Esophagus (tissue), 2 donors: ENCODE results near the gene NOXA1. TPM values are rescaled to one million over a fixed set of nuclear protein-coding genes. Genes with fewer than 3 reads are reported as not detected.
A peak's percentile ranks its signal among the peaks of the same experiment; 100 is the strongest.
"Not testable (repeated sequence)": the region's sequence is repeated elsewhere in the genome, so short reads cannot be mapped to it uniquely, and the experiment has no call there.

Source experiments
- H3K27ac ChIP-seq, 2 donors: one replicate each; pipeline ENCODE4 v1.5.1; 2013; ENCODE audit warnings: low read depth in 2 of 2, mild to moderate bottlenecking in 2 of 2, inconsistent platforms in 1 of 2, low read length in 1 of 2, moderate library complexity in 1 of 2
- H3K27me3 ChIP-seq, 2 donors: one replicate each; pipeline ENCODE4 v1.6.1; 2013; ENCODE audit warnings: low read length in 2 of 2, control low read depth in 1 of 2, mild to moderate bottlenecking in 1 of 2; ENCODE audit not compliant: insufficient read depth in 2 of 2, control insufficient read depth in 1 of 2
- H3K36me3 ChIP-seq, 2 donors: one replicate each; pipeline ENCODE4 v1.6.1; 2013; ENCODE audit warnings: low read length in 1 of 2; ENCODE audit not compliant: control insufficient read depth in 2 of 2, insufficient read depth in 2 of 2
- H3K4me1 ChIP-seq, 2 donors: one replicate each; pipeline ENCODE4 v1.6.1; 2013; ENCODE audit warnings: low read length in 1 of 2; ENCODE audit not compliant: control insufficient read depth in 2 of 2, insufficient read depth in 2 of 2
- H3K4me3 ChIP-seq, 2 donors: one replicate each; pipeline ENCODE4 v1.5.1; 2013; ENCODE audit warnings: low read length in 2 of 2, mild to moderate bottlenecking in 2 of 2, low read depth in 1 of 2, moderate library complexity in 1 of 2
- H3K9me3 ChIP-seq, 2 donors: one replicate each; pipeline ENCODE4 v1.6.1; 2013; ENCODE audit warnings: mild to moderate bottlenecking in 2 of 2, low read depth in 1 of 2, low read length in 1 of 2, moderate library complexity in 1 of 2; ENCODE audit not compliant: control insufficient read depth in 2 of 2, insufficient read depth in 1 of 2
- WGBS, 2 donors: extraction: QIAGEN DNeasy Blood & Tissue Kit; methylation state at CpG; one replicate each; pipeline ENCODE4 v1.1.7; 2013; 5-methylcytosine and 5-hydroxymethylcytosine counted together
- polyA plus RNA-seq, 2 donors: library from polyadenylated mRNA; stranded (reverse); fragments of 200-250 nt; gene quantifications; one replicate each; pipeline ENCODE4 v1.2.3, GENCODE V29; 2013
- donor health status: healthy with polysubstance abuse.
- donor health status: Bipolar disorder and iron deficiency.

NOXA1 gene
- polyA plus RNA-seq, 2 donors: 6.5 to 14.3 TPM

GRCh38 chr9:137406085-137406760 lies 17.0 kb upstream of the NOXA1 start:
- no peaks in the 10 kb centered on the region for H3K36me3 ChIP-seq
- no peak overlapping the region for H3K27ac ChIP-seq
- peak overlapping the region in 1 of 2 donors; percentile 8 for H3K4me3 ChIP-seq
- H3K4me1 ChIP-seq: peaks cover 4 to 12% of the 10 kb centered on the region in 2 donors
- no peaks in the 10 kb centered on the region for H3K9me3 ChIP-seq
- no peaks in the 10 kb centered on the region for H3K27me3 ChIP-seq
- WGBS, 2 donors: 52% methylated on average over 20 of the region's 20 CpGs

- WGBS, 2 donors: 3 to 4% methylated on average over 60 to 63 of the region's 63 CpGs
- H3K4me1 ChIP-seq: peaks cover 7 to 17% of the 10 kb centered on the region in 2 donors
- peak overlapping the region; percentile 8 to 38 for H3K4me3 ChIP-seq
- H3K27me3 ChIP-seq: no peaks in the 10 kb centered on the region
- H3K27ac ChIP-seq: no peak overlapping the region
- no peaks in the 10 kb centered on the region for H3K36me3 ChIP-seq
- no peaks in the 10 kb centered on the region for H3K9me3 ChIP-seq
Observed at GRCh38 chr9:137406876-137407589, 16.2 kb upstream of the NOXA1 start.

- Histone ChIP-seq H3K4me1 (peaks cover 7 to 17% of the 10 kb centered on the region in 2 donors), H3K27ac (no peak overlapping the region), H3K4me3 (peak overlapping the region in 1 of 2 donors; percentile 38), H3K27me3 (no peaks in the 10 kb centered on the region), H3K36me3 (no peaks in the 10 kb centered on the region), H3K9me3 (no peaks in the 10 kb centered on the region)
- 47 to 55% methylated on average over 29 to 31 of the region's 31 CpGs for WGBS, 2 donors
Observed at GRCh38 chr9:137407590-137408300, 15.4 kb upstream of the NOXA1 start.

- H3K27ac ChIP-seq: no peak overlapping the region
- H3K4me1 ChIP-seq: peaks cover 7 to 17% of the 10 kb centered on the region in 2 donors
- no peaks in the 10 kb centered on the region for H3K27me3 ChIP-seq
- H3K9me3 ChIP-seq: no peaks in the 10 kb centered on the region
- WGBS, 2 donors: 92 to 94% methylated on average over 24 of the region's 24 CpGs
- no peak overlapping the region for H3K4me3 ChIP-seq
- H3K36me3 ChIP-seq: no peaks in the 10 kb centered on the region
Observed at GRCh38 chr9:137408651-137409405, 14.4 kb upstream of the NOXA1 start.

GRCh38 chr9:137409515-137409914 lies 13.7 kb upstream of the NOXA1 start:
- H3K27ac ChIP-seq: no peak overlapping the region
- H3K4me3 ChIP-seq: no peak overlapping the region
- H3K9me3 ChIP-seq: no peaks in the 10 kb centered on the region
- H3K36me3 ChIP-seq: no peaks in the 10 kb centered on the region
- peaks cover 7 to 17% of the 10 kb centered on the region in 2 donors for H3K4me1 ChIP-seq
- WGBS, 2 donors: 92 to 94% methylated on average over 11 of the region's 11 CpGs
- no peaks in the 10 kb centered on the region for H3K27me3 ChIP-seq

- peaks cover 7 to 17% of the 10 kb centered on the region in 2 donors for H3K4me1 ChIP-seq
- not testable (repeated sequence) for H3K36me3 ChIP-seq, H3K27ac ChIP-seq, H3K27me3 ChIP-seq, H3K9me3 ChIP-seq, H3K4me3 ChIP-seq
- 72 to 74% methylated on average over 18 of the region's 18 CpGs for WGBS, 2 donors
Observed at GRCh38 chr9:137410236-137410890, 12.8 kb upstream of the NOXA1 start.

- H3K36me3 ChIP-seq: no peaks in the 10 kb centered on the region
- 78 to 82% methylated on average over 15 of the region's 15 CpGs for WGBS, 2 donors
- H3K4me1 ChIP-seq: peaks cover 7 to 17% of the 10 kb centered on the region in 2 donors
- H3K27ac ChIP-seq: peak overlapping the region in 1 of 2 donors; percentile 39
- no peaks in the 10 kb centered on the region for H3K27me3 ChIP-seq
- H3K9me3 ChIP-seq: no peaks in the 10 kb centered on the region
- no peak overlapping the region for H3K4me3 ChIP-seq
Observed at GRCh38 chr9:137410891-137411249, 12.3 kb upstream of the NOXA1 start.

GRCh38 chr9:137411260-137411644 lies 11.9 kb upstream of the NOXA1 start:
- no peak overlapping the region for H3K4me3 ChIP-seq
- H3K36me3 ChIP-seq: no peaks in the 10 kb centered on the region
- peaks cover 7 to 16% of the 10 kb centered on the region in 2 donors for H3K4me1 ChIP-seq
- H3K9me3 ChIP-seq: no peaks in the 10 kb centered on the region
- peak overlapping the region; percentile 28 to 39 for H3K27ac ChIP-seq
- no peaks in the 10 kb centered on the region for H3K27me3 ChIP-seq
- 34 to 44% methylated on average over 16 to 17 of the region's 17 CpGs for WGBS, 2 donors
